HG03342 (cell line): ENCODE results near the gene MYO9A.
"Not testable (repeated sequence)": the region's sequence is repeated elsewhere in the genome, so short reads cannot be mapped to it uniquely, and the experiment has no call there.

Experiments
- ATAC-seq: cut with Tn5 transposase; IDR thresholded peaks from one replicate; pipeline ENCODE4 v1.9.1; 2021; ENCODE audit warnings: mild to moderate bottlenecking, moderate library complexity; ENCODE audit not compliant: unreplicated experiment

The MYO9A gene

DNA sequence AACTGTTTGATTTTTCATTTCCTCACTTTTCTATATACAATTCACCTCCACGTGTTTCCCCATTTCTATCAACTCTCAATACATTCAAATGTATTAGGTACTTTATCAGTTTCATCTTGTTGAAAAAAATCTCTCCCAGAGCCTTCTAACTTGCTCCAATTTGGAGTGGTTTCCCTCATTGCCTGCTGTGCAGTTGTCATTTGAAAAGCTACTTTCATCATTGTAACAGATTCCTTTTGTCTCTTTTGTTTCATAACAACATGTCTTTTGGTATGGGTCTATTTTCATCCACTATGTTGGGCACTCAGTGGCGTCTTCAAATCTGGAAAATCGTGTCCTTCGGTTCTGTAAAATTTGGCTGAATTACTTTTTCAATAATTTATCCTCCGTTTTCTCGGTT is 232.6 kb downstream of the MYO9A start:
- no peak for ATAC-seq

DNA sequence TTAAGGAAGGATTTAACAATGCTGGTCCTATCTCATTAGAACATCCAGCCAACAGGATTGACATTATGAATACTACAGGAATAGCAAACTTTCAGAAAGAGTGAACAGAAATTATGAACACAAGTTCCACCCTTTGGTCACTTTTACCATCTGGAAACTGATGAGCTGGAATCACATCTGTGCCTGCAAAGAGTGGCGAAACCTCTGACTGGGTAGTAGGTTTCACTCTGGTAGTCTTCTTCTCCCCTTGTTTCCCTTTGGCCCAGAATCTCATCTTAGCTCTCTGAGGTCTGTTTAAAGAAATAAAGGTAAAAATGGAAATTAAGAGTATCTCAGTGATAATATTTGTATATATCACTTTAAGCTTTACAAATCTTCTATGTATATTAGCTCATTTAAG is 234.5 kb downstream of the MYO9A start:
- ATAC-seq: no peak

DNA sequence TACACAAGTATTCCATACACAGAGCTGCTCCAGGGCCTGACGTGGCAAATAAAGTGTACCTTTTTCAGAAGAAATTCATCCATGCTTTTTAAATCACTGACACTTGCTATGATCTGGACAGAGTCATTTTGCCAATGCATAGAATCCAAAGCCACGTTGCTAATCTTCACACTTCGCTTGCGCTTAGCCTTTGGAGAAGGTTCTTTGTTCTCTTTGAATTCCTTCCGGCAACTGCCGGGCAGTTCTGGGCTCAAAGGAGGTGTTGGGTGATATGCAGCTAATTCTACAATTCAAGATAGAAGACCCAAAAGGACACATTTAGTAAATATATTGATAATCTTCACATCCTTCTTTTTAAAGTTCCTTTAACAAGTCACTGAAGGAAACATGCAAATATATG is 237.7 kb downstream of the MYO9A start:
- ATAC-seq: no peak

DNA sequence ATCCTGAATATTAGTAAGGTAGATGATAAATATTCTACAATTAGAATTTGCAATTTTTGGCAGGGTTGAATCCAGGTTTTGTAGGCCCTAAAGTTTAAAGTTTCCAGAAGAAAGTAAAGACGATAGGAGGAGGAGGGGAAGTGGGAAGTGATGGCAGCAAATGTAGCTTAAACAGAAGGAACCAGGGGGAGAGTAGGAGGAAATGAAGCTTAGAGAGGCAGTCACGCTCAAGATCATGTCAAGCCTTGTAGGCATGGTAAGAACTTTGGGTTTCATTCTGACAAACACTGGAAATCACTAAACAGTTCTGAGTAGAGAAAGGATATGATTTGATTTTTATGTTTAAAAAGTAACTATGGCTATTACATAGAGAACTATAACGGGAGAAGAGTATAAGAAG is 243.7 kb downstream of the MYO9A start:
- ATAC-seq: no peak

DNA sequence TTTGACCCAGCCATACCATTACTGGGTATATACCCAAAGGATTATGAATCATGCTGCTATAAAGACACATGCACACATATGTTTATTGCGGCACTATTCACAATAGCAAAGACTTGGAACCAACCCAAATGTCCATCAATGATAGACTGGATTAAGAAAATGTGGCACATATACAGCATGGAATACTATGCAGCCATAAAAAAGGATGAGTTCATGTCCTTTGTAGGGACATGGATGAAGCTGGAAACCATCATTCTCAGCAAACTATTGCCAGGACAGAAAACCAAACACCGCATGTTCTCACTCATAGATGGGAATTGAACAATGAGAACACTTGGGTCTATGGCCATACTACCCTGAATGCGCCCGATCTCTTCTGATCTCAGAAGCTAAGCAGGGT is 259.7 kb downstream of the MYO9A start:
- not testable (repeated sequence) for ATAC-seq

DNA sequence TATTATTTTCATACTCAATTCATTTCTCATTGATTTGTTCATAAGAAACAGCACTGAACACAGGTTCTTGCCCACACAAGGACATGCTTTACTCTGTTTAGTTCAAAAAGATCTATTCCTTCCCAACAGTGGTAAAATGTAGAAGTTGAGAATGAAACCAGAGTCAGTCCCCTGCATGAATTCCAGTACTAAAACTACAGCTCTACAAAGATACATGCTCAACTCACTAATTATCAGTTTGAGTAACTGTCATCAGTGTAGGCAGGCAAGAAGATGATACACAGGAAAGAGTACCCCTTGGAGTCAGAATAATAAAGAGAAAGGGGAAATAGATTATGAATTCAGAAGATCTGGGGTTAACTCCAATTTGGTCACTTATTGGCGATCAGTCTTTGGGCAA is 264.4 kb downstream of the MYO9A start:
- no peak for ATAC-seq

DNA sequence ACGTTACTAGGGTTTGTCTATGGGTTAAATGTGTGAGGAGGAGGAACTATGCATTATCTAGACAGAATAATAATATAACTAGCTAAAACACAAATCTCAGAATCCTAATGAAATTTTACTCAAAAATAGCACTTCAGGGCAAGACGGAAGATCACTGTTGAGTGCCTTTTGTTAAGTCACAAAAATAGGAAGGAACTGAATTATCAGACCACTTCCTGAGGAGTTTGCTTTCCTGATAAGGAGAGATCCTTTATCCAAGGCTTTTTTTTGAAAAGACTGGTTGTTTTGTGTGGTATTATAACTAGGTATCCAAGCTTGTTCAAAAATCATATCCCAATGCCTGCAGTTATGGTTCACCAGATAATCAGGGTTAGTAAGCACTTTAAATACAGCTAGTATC is 273.0 kb downstream of the MYO9A start:
- no peak for ATAC-seq

DNA sequence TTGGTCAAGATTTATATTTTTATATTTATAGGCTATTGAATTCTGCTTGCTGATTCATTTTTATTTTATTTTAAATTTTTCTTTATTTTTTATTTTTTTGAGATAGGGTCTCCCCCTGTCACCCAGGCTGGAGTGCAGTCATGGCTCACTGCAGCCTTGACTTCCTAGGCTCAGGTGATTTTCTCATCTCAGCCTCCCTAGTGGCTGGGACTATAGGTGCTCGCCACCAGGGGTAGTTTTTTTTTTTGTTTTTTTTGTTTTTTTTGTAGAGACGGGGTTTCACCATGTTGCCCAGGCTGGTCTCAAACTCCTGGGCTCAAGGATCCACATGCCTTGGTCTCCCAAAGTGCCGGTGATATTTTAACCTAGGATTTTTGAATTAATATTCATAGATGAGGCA is 276.4 kb downstream of the MYO9A start:
- ATAC-seq: no peak

DNA sequence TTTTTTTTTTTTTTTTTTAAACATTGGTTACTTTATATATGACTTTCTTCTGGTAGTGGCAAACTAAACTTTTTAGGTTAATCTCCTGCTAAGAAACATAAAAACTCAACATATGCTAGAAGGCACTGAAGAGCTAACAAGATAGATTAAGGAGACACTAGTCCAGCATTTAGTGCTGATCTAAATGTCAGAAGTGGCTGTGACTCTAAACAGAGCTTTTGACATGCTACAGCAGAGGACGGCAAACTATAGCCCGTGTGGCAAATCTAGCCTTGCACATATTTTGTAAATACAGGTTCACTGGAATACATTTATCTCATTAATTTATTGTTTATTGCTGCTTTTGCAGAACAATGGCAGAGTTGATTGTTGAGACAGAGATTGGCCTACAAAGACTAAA is 287.0 kb downstream of the MYO9A start:
- no peak for ATAC-seq

DNA sequence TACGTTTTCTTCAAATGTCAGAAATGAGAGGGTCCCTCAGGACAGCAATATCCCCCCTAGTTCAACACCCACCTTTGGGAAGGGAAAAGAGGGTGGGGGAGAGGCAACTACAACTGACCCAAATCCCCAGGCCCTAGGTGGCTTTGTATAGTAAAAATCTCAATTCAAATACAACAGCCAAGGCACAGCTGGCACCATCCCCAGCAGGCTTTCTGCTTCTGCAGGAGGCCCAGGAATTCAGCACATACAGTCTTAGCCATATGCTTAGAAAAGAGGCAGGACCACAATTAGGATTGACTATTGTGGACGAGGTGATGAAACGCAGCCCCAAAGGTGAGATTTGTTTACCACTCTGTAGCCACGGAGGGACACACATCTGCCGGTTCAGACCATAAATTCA is 291.8 kb downstream of the MYO9A start:
- ATAC-seq: no peak

DNA sequence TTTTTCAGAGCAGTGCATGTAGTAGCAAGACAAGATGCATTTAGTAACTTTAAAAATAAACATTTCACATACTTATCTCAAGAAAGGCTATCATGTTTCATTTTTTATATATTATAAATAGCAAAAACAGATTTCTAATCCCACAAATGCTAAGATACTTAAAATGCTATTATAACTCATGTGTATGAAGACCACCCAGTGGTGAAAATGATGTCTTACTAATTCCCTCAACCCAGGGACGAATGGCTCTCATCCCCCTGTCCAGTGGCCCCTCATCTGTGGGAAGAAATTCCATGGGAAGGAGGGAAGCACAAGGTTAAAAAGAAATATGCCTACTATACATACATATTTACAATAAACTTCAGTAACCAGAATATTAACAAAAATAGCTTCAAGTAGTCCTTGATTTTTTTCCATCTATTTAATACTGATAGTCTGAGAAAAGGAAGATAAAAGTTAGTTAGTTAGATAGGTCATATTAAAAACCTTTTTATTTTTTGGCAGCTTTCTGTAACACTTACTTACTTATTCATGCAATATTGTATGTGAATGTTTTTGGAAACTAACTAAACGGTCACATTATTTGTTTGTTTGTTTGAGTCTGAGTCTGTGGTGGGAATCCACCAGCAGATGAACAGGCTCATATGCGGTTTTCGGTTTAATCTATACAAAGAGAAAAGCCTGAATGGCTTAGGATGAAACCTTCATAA is 292.8 kb downstream of the MYO9A start:
- ATAC-seq: no peak

DNA sequence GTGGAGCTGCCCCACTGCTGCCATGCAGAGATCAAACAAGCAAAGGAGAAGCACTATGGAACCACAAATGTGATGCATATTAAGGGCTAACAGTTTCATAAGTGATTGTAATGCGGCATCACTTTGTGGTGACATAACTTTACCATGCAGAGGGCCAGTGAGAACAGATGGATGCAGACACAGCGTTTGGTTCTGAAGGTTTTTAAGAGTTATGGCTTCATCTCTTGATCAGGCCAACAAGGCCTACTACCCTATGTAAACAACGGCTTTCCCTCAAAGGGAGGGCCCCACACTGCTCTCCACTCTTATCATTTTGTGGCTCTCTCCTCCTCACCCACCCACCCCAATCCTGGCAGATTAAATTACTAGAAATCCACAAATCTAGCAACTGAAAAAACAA is 294.1 kb downstream of the MYO9A start:
- no peak for ATAC-seq

DNA sequence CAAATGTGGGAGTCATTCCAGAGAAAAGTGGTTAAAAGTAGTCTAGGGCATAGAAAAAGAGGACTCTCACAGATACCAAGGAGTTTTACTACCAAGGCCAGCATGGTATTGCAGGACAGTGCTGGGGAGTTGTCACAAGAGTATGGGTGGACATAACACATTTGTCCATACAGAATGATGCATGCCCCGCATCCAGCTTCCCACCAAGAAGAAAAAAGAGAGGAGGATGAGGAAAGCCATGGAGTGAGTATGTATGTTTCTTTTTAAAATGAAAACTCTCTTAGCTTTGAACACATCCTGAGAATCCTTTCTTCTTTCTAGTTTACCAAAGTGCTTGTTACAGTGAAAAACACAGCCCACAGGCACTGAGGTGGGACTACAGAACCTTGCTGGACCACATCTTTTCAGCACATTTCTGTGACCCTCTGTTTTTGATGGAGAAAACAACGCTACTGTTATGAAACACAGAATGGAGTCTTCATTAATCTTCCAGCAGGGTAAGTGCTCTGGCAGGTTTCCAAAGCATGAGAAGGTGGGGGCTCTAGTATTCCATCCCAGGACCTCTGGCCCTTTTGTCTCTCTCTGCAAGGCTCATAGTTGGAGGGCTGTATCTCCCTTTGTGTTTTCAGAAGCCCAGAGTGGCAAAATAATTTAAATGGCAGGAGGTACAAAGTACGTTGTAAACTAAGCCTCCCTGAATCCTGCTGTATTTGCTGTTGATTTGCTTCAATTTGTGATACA is 294.9 kb downstream of the MYO9A start:
- no peak for ATAC-seq

DNA sequence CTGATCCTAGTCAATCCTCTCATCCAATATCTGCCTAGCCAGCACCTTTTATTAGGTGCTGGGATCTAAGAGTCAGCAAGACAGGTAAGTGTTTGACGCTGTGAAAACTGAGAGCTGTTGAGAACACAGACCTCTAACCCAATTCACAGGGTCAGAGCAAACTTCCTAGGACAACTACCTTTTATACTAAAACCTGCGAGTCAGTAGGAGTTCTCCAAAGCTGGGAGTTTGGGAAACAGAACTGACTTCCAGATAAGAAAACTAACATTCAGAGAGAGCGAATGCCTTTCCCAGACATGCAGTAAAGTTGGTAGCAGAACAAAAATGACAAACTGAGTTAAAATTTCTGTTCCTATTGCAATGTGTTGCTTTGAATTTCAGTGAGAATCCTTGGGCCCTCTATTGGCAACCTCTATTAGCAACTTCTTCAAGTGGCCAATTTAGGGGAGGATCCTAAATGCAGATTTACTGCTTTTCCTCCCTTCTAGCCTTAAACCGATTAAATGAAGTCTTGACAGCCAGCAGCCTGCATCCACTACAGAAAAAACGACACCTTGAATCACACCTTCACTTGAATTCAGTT is 296.3 kb downstream of the MYO9A start:
- ATAC-seq: no peak

DNA sequence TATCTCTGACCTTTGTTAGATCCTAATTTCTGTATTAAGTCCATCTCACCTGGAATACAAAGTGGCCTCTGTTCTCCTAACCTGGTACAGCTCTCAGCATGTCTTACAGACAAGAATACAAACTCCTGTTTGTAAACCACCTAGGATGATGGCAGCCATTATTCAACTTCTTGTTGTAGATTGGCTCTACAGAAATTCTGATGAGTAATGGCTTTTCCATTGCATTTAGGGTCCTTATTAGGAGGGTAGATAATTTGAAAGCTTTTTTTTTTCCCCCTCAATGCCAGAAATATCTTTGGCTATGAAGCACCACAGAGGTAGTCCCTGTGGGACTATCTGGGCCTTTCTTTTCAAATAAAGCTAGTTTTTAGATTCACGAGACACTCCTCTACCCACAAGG is 297.8 kb downstream of the MYO9A start:
- no peak for ATAC-seq

DNA sequence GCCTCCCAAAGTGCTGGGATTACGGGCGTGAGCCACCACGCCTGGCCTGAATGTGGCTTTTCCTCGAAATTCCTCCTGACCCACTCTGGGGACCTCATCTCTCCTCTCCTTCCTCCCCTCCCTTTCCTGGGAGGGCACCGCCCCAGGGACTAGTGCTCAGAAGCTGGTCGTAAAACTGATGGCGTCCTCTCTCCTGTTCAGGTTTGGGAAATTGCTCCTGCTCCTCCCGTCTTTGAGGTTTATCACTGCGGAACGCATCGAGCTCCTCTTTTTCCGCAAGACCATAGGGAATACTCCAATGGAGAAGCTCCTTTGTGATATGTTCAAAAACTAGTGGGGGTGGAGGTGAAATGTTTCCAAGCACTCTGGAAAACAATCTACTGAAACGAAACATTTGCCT is 300.6 kb downstream of the MYO9A start:
- no peak for ATAC-seq

DNA sequence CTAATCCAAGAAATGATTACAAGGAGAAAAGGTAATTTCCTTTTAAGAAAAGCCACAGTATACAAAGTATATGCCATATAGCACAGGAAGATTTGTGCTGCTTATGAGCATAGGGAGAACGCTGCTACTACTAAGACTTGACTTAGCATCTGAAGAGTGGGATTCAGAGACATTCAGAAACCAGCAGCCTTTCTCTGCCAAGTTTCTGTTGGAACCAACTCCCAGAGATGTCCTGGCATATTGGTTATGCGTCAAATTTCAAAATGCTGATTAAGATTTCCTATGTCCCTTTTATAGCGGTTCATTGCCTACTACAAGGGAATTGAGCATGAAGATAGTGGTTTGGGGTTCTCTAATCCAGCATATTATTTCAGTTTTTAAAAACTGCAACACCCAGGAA is 302.6 kb downstream of the MYO9A start:
- no peak for ATAC-seq

DNA sequence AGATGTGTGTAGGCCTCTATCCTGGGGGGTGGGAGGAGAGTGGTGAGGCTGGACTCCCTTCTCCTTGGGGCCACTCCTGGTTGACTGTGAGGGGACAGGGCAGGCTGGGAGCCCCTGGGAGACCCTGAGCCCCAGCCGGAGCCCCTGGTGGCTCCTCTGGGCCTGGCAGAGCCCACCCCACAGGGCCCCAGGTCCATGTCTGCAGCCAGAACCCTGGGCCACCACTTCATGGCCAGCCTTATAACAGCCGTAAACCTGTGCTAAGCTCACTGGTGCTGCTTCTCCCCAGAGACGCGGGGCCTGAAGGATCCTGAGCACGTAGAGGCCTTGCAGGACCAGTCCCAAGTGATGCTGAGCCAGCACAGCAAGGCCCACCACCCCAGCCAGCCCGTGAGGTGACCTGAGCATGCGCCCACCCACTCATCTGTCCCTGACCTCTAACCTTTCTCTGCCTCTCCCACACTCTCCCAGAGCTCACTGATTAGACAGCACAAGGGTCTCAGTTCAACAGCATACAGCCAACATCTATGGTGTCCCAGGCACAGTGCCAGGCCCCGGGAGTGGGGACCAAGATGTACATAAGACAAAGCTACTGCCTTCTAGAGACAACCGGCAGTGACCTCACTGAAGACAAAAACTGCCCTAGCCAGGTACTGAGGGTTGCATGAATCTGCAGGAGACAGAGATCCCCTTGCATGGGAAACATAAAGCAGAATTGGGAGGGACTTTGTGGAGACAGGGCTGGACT is 304.1 kb downstream of the MYO9A start:
- no peak for ATAC-seq

DNA sequence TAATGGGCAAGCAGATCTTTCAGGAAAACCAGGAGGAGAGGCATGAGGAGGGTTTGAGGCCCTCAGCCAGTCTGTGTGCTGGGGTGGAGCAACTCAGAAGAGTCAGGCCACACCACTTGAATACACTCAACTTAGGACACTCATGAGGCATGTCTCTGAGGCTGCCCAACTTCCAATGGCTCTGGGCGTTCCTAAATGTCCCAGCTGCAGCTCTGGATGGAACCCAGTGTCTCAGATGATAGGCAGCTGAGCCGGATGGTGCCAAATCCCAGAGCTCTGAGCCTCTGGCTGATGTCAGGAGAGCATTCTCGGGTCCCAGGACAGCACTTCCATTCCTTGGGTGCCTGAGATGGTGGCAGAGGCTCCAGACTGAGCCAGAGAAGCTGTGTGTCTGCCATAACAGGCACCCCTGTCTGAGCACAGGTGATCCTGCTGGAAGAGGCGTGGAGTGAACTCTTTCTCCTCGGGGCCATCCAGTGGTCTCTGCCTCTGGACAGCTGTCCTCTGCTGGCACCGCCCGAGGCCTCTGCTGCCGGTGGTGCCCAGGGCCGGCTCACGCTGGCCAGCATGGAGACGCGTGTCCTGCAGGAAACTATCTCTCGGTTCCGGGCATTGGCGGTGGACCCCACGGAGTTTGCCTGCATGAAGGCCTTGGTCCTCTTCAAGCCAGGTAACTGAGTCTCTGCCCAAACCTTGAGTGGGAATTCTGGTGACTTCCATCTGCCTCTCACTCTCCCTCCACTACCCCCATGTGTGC is 304.8 kb downstream of the MYO9A start:
- no peak for ATAC-seq

DNA sequence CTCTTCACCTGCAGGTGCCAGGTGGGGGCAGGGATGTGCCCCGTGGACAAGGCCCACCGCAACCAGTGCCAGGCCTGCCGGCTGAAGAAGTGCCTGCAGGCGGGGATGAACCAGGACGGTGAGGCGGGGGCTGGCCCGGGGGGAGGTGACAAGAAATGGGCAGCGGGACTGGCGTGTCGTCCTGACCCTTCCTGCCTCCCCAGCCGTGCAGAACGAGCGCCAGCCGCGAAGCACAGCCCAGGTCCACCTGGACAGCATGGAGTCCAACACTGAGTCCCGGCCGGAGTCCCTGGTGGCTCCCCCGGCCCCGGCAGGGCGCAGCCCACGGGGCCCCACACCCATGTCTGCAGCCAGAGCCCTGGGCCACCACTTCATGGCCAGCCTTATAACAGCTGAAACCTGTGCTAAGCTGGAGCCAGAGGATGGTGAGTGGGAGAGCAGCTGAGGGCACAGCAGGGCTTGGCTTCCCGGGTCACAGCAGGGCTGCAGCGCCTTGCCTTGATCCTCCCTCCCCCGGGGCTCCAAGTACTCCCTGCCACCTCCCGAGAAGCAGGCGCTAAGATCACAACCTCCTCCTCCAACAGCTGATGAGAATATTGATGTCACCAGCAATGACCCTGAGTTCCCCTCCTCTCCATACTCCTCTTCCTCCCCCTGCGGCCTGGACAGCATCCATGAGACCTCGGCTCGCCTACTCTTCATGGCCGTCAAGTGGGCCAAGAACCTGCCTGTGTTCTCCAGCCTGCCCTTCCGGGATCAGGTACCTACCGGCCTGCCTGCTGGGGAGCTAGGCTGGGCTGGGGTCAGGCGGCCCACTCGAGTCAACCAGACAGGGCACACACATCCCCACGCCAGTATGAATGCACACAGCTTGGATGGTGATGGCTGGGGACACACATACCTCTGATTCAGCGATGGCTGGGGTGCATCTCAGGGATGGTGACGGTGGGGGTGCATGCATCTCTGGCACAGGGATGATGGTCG is 305.9 kb downstream of the MYO9A start:
- ATAC-seq: no peak
